Measurements from ENCODE around the gene ABCA9. TPM values are rescaled to one million over a fixed set of nuclear protein-coding genes. Genes with fewer than 3 reads are reported as not detected.
"Not testable (repeated sequence)": the region's sequence is repeated elsewhere in the genome, so short reads cannot be mapped to it uniquely, and the experiment has no call there.

The ABCA9 gene
- total RNA-seq, 1 experiment from 2014 or later: not detected

DNA sequence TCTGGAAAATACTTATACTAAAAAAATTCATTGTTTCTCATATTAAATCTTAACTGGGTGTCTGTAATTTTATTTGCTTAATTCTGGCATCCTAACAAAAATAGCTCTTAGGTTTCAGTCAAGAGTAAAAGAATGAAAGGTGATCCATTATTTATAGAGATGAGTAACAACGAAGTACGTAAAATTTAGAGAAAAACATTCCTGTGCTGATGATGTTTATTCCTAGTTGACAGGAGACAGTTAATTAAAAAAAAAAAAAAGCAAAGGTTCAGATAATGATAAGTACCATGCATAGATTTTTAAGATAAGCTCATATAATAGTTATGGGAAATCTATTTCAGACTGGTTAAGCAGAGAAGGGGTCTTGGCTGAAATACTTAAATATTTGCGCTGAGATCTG, 50.8 kb downstream of the ABCA9 start:
- CTCF ChIA-PET: interaction anchor here (0.6 kb wide), 1 partner anchor 513 kb away, joined by 8 read pairs; no protein-coding TSS in a partner anchor
- POLR2A ChIA-PET (ENCODE audit: unreplicated experiment): interaction anchor here (0.7 kb wide), 1 partner anchor 211 kb away, joined by 5 read pairs; no protein-coding TSS in a partner anchor

DNA sequence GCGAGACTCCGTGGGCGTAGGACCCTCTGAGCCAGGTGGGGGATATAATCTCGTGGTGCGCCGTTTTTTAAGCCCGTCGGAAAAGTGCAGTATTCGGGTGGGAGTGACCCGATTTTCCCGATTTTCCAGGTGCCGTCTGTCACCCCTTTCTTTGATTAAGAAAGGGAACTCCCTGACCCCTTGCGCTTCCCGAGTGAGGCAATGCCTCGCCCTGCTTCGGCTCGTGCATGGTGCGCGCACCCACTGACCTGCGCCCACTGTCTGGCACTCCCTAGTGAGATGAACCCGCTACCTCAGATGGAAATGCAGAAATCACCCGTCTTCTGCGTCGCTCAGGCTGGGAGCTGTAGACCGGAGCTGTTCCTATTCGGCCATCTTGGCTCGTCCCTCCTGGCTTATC, 56.0 kb downstream of the ABCA9 start:
- H3K9me3 ChIP-seq (ENCODE audit: insufficient read depth, low read depth); H2AFZ ChIP-seq; intact Hi-C loops (cut with micrococcal nuclease; ENCODE audit: unreplicated experiment); H3K79me2 ChIP-seq (ENCODE audit: low read depth); H3K36me3 ChIP-seq (ENCODE audit: low read depth); CTCF ChIA-PET; H3F3A ChIP-seq (ENCODE audit: insufficient read depth, low read depth); H3K27ac ChIP-seq; H3K4me1 ChIP-seq (replicated peaks; ENCODE audit: insufficient read depth); POLR2A ChIA-PET (ENCODE audit: unreplicated experiment); H4K20me1 ChIP-seq (ENCODE audit: insufficient read depth); BruUV-seq (replicated peaks); H3K9me2 ChIP-seq (ENCODE audit: insufficient read depth); H3K27me3 ChIP-seq (ENCODE audit: insufficient read depth, low read depth): not testable (repeated sequence)
- H3K4me3 ChIP-seq: peak overlapping the region; percentile 47; the same call in 1 of the 2 replicates
- peak in 1 of 2 experiments; percentile 16 for DNase-seq
- peak overlapping the region; percentile 60; the same call in 1 of the 2 replicates for H3K4me2 ChIP-seq

More for the DNA sequence above, 50.8 kb downstream of the ABCA9 start:
- no peak for DNase-seq
- no peak overlapping the region for H3K4me2 ChIP-seq
- H3K4me1 ChIP-seq (replicated peaks; ENCODE audit: insufficient read depth): no peaks in the 10 kb centered on the region
- no peaks in the 10 kb centered on the region for H4K20me1 ChIP-seq (ENCODE audit: insufficient read depth)
- H3K36me3 ChIP-seq (ENCODE audit: low read depth): no peaks in the 10 kb centered on the region
- BruUV-seq (replicated peaks): no TSS peak
- no peaks in the 10 kb centered on the region for H3K79me2 ChIP-seq (ENCODE audit: low read depth)
- no peaks in the 10 kb centered on the region for H3K9me3 ChIP-seq (ENCODE audit: insufficient read depth, low read depth)
- TF ChIP-seq EZH2 (IDR thresholded peaks at IDR 0.05; ENCODE audit: low read depth) (no peak), CTCF (conservative IDR thresholded peaks at IDR 0.05) (no peak)
- H3K9me2 ChIP-seq (ENCODE audit: insufficient read depth): no peaks in the 10 kb centered on the region
- H3K4me3 ChIP-seq: no peak overlapping the region
- 0 out of 2 replicates have a peak overlapping the region, but pooled peaks have one; percentile 26 for H2AFZ ChIP-seq
- no peaks in the 10 kb centered on the region for H3F3A ChIP-seq (ENCODE audit: insufficient read depth, low read depth)
- H3K27me3 ChIP-seq (ENCODE audit: insufficient read depth, low read depth): no peaks in the 10 kb centered on the region
- intact Hi-C loops (cut with micrococcal nuclease; ENCODE audit: unreplicated experiment): no loop called here
- no peak overlapping the region for H3K27ac ChIP-seq

GRCh38 chr17:68999743-69000142, 61.0 kb downstream of the ABCA9 start:
- POLR2A ChIA-PET (ENCODE audit: unreplicated experiment); BruUV-seq (replicated peaks): not testable (repeated sequence)

GRCh38 chr17:68993112-68993511, 67.6 kb downstream of the ABCA9 start:
- H3K9me3 ChIP-seq (ENCODE audit: insufficient read depth, low read depth): no peaks in the 10 kb centered on the region
- no peaks in the 10 kb centered on the region for H3K36me3 ChIP-seq (ENCODE audit: low read depth)
- H3K27me3 ChIP-seq (ENCODE audit: insufficient read depth, low read depth): no peaks in the 10 kb centered on the region
- CTCF ChIA-PET: no interaction called here
- DNase-seq: no peak
- no peaks in the 10 kb centered on the region for H3K79me2 ChIP-seq (ENCODE audit: low read depth)
- H3K4me3 ChIP-seq: no peak overlapping the region
- POLR2A ChIA-PET (ENCODE audit: unreplicated experiment): no interaction called here
- H4K20me1 ChIP-seq (ENCODE audit: insufficient read depth): no peaks in the 10 kb centered on the region
- TF ChIP-seq CTCF (conservative IDR thresholded peaks at IDR 0.05): no peak
- no peak for TF ChIP-seq EZH2 (IDR thresholded peaks at IDR 0.05; ENCODE audit: low read depth)
- no peaks in the 10 kb centered on the region for H3K4me1 ChIP-seq (replicated peaks; ENCODE audit: insufficient read depth)
- intact Hi-C loops (cut with micrococcal nuclease; ENCODE audit: unreplicated experiment): no loop called here
- H3K27ac ChIP-seq: no peak overlapping the region
- H3K4me2 ChIP-seq: no peak overlapping the region
- no peak overlapping the region for H2AFZ ChIP-seq
- no peaks in the 10 kb centered on the region for H3F3A ChIP-seq (ENCODE audit: insufficient read depth, low read depth)
- H3K9me2 ChIP-seq (ENCODE audit: insufficient read depth): no peaks in the 10 kb centered on the region
- no TSS peak for BruUV-seq (replicated peaks)

More at GRCh38 chr17:68999743-69000142, 61.0 kb downstream of the ABCA9 start:
- H3K4me2 ChIP-seq; H3K4me1 ChIP-seq (replicated peaks; ENCODE audit: insufficient read depth); H3K4me3 ChIP-seq; CTCF ChIA-PET; H3K9me3 ChIP-seq (ENCODE audit: insufficient read depth, low read depth); H2AFZ ChIP-seq; DNase-seq; H3K79me2 ChIP-seq (ENCODE audit: low read depth); H3K36me3 ChIP-seq (ENCODE audit: low read depth); H3K27ac ChIP-seq; H4K20me1 ChIP-seq (ENCODE audit: insufficient read depth); intact Hi-C loops (cut with micrococcal nuclease; ENCODE audit: unreplicated experiment); H3K27me3 ChIP-seq (ENCODE audit: insufficient read depth, low read depth); H3F3A ChIP-seq (ENCODE audit: insufficient read depth, low read depth); H3K9me2 ChIP-seq (ENCODE audit: insufficient read depth): not testable (repeated sequence)
